Fibroblast of lung (primary cell): ENCODE measurements around the gene APP. TPM values are rescaled to one million over a fixed set of nuclear protein-coding genes. Genes with fewer than 3 reads are reported as not detected.

ENCODE experiments used
- DNase-seq, 2 donors: peaks; one replicate each; pipeline versions ENCODE4 v3.0.0 to v3.0.0-alpha.2; 2010; ENCODE audit warnings: low read depth in 2 of 2
- H2AFZ ChIP-seq: 2 replicates; pipeline ENCODE4 v1.5.1; 2012; ENCODE audit warnings: low read length, control low read depth, inconsistent platforms
- H3K27ac ChIP-seq: 2 replicates; pipeline ENCODE4 v1.5.1; 2011; ENCODE audit warnings: low read length, control low read depth; ENCODE audit not compliant: insufficient read depth
- H3K27me3 ChIP-seq: 2 replicates; pipeline ENCODE4 v1.5.1; 2011; ENCODE audit warnings: mild to moderate bottlenecking, low read length; ENCODE audit not compliant: control insufficient read depth, insufficient read depth
- H3K36me3 ChIP-seq: 2 replicates; pipeline ENCODE4 v1.5.1; 2011; ENCODE audit warnings: low read length; ENCODE audit not compliant: control insufficient read depth, insufficient read depth
- H3K4me1 ChIP-seq: 2 replicates; pipeline ENCODE4 v1.5.1; 2011; ENCODE audit warnings: low read length; ENCODE audit not compliant: control insufficient read depth, insufficient read depth; ENCODE audit errors: extremely low read depth
- H3K4me2 ChIP-seq: 2 replicates; pipeline ENCODE4 v1.5.1; 2011; ENCODE audit warnings: low read length, control low read depth; ENCODE audit not compliant: insufficient read depth; ENCODE audit errors: extremely low read depth
- H3K4me3 ChIP-seq, 4 experiments: fragments of 200-600 bp in 1 of 4; sonication (generic) in 1 of 4; replicated peaks in 1 of 4; 2 replicates each; pipeline ENCODE4 v1.5.1; 2011 to 2016; ENCODE audit warnings: low read length in 4 of 4, low read depth in 3 of 4, mild to moderate bottlenecking in 3 of 4, control low read depth in 2 of 4, inconsistent platforms in 1 of 4, mixed read lengths in 1 of 4; ENCODE audit not compliant: insufficient read depth in 1 of 4; ENCODE audit errors: control extremely low read depth in 1 of 4
- H3K79me2 ChIP-seq: 2 replicates; pipeline ENCODE4 v1.5.1; 2012; ENCODE audit warnings: mild to moderate bottlenecking, low read length, inconsistent platforms; ENCODE audit not compliant: control insufficient read depth, insufficient read depth
- H3K9ac ChIP-seq: 2 replicates; pipeline ENCODE4 v1.5.1; 2011; ENCODE audit warnings: mild to moderate bottlenecking, low read length, control low read depth; ENCODE audit not compliant: insufficient read depth
- H3K9me3 ChIP-seq: 2 replicates; pipeline ENCODE4 v1.5.1; 2012; ENCODE audit warnings: low read depth, low read length; ENCODE audit not compliant: control insufficient read depth, insufficient read depth
- H4K20me1 ChIP-seq: 2 replicates; pipeline ENCODE4 v1.5.1; 2011; ENCODE audit warnings: low read length; ENCODE audit not compliant: control insufficient read depth, insufficient read depth; ENCODE audit errors: extremely low read depth
- CTCF ChIP-seq, 2 donors: IDR thresholded peaks in 1 of 2; conservative IDR thresholded peaks in 1 of 2; 1 replicate in 1 of 2; 2 replicates in 1 of 2; pipeline ENCODE4 v1.5.1; 2011 to 2012; ENCODE audit warnings: low read length in 2 of 2, control low read depth in 1 of 2, inconsistent platforms in 1 of 2, low read depth in 1 of 2, mild to moderate bottlenecking in 1 of 2
- EZH2 ChIP-seq: IDR thresholded peaks from 2 replicates; pipeline ENCODE4 v1.5.1; 2012; ENCODE audit warnings: low read length, control low read depth, mild to moderate bottlenecking; ENCODE audit errors: missing control alignments
- polyA plus RNA-seq, 2 donors: library from polyadenylated mRNA; depleted of rRNA in 1 of 2; stranded (reverse) in 1 of 2; unstranded in 1 of 2; fragments of >200 nt; gene quantifications; 2 replicates each; pipeline ENCODE4 v1.2.1, GENCODE V29; 2011 to 2012; ENCODE audit warnings: missing spikeins in 1 of 2
- total RNA-seq: library from RNA; depleted of rRNA; stranded (reverse); fragments of >200 nt; gene quantifications from 2 replicates; pipeline ENCODE4 v1.2.1, GENCODE V29; 2014

The APP gene
- total and polyA plus RNA-seq, 2 donors (not counting 1 experiment from before 2014, with no cell fraction given): 633 to 1,088 TPM

GRCh38 chr21:25936776-25937175, 233.8 kb downstream of the APP start:
- Histone ChIP-seq H3K4me2 (no peak overlapping the region), H2AFZ (no peak overlapping the region), H3K27me3 (no peaks in the 10 kb centered on the region), H3K79me2 (no peaks in the 10 kb centered on the region), H3K9ac (no peak overlapping the region), H3K4me1 (peaks cover 10% of the 10 kb centered on the region), H3K9me3 (no peaks in the 10 kb centered on the region), H3K36me3 (no peaks in the 10 kb centered on the region), H3K4me3 (no peak overlapping the region), H3K27ac (no peak overlapping the region), H4K20me1 (no peaks in the 10 kb centered on the region)
- no peak for TF ChIP-seq CTCF (conservative IDR thresholded peaks at IDR 0.05 in 1 of 2, IDR thresholded peaks at IDR 0.05 in 1 of 2; ENCODE audit: low read depth in 1 of 2, low read length in 2 of 2)
- TF ChIP-seq EZH2: no peak
- DNase-seq: peak; percentile 31 to 75

GRCh38 chr21:25934771-25935224, 235.8 kb downstream of the APP start:
- Histone ChIP-seq H3K4me3 (no peak overlapping the region), H3K36me3 (no peaks in the 10 kb centered on the region), H3K27me3 (no peaks in the 10 kb centered on the region), H3K79me2 (no peaks in the 10 kb centered on the region), H3K9me3 (no peaks in the 10 kb centered on the region), H3K4me2 (no peak overlapping the region), H2AFZ (no peak overlapping the region), H3K9ac (no peak overlapping the region), H3K27ac (peak overlapping the region; percentile 73), H3K4me1 (peaks cover 13% of the 10 kb centered on the region), H4K20me1 (no peaks in the 10 kb centered on the region)
- DNase-seq: peak; percentile 97 to 98
- TF ChIP-seq EZH2 (no peak), CTCF (conservative IDR thresholded peaks at IDR 0.05 in 1 of 2, IDR thresholded peaks at IDR 0.05 in 1 of 2; ENCODE audit: low read depth in 1 of 2, low read length in 2 of 2) (no peak)

- no peak for TF ChIP-seq CTCF (conservative IDR thresholded peaks at IDR 0.05 in 1 of 2, IDR thresholded peaks at IDR 0.05 in 1 of 2; ENCODE audit: low read depth in 1 of 2, low read length in 2 of 2)
- no peak for TF ChIP-seq EZH2
- Histone ChIP-seq H3K79me2 (no peaks in the 10 kb centered on the region), H4K20me1 (no peaks in the 10 kb centered on the region), H3K4me3 (no peak overlapping the region), H3K9me3 (no peaks in the 10 kb centered on the region), H3K9ac (no peak overlapping the region), H3K4me2 (no peak overlapping the region), H3K36me3 (no peaks in the 10 kb centered on the region), H3K4me1 (peaks cover 14% of the 10 kb centered on the region), H3K27me3 (no peaks in the 10 kb centered on the region), H2AFZ (no peak overlapping the region), H3K27ac (peak overlapping the region; percentile 73)
- DNase-seq: peak; percentile 63 to 96
These were observed 236.4 kb downstream of the APP start for GRCh38 chr21:25934130-25934529.
